Lower leg skin (tissue), 3 donors: Measurements from ENCODE around the gene OR10A6.

Source experiments
- POLR2A ChIP-seq, 2 donors: fragments of 450-650 bp; IDR thresholded peaks; one replicate each; pipeline ENCODE4 v1.6.1; 2016 to 2017; ENCODE audit warnings: antibody characterized with exemption in 2 of 2, mild to moderate bottlenecking in 1 of 2, moderate library complexity in 1 of 2
- TF ChIP-seq, protein P1 (sequence below), 3 donors: fragments of 450-650 bp; IDR thresholded peaks; one replicate each; pipeline ENCODE4 v1.5.1; 2016; ENCODE audit warnings: antibody characterized with exemption in 3 of 3, mild to moderate bottlenecking in 3 of 3, moderate library complexity in 2 of 3

- TF ChIP-seq, protein P1, sequence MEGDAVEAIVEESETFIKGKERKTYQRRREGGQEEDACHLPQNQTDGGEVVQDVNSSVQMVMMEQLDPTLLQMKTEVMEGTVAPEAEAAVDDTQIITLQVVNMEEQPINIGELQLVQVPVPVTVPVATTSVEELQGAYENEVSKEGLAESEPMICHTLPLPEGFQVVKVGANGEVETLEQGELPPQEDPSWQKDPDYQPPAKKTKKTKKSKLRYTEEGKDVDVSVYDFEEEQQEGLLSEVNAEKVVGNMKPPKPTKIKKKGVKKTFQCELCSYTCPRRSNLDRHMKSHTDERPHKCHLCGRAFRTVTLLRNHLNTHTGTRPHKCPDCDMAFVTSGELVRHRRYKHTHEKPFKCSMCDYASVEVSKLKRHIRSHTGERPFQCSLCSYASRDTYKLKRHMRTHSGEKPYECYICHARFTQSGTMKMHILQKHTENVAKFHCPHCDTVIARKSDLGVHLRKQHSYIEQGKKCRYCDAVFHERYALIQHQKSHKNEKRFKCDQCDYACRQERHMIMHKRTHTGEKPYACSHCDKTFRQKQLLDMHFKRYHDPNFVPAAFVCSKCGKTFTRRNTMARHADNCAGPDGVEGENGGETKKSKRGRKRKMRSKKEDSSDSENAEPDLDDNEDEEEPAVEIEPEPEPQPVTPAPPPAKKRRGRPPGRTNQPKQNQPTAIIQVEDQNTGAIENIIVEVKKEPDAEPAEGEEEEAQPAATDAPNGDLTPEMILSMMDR (IDR thresholded peaks at IDR 0.05): no peak
- no peak for TF ChIP-seq POLR2A (IDR thresholded peaks at IDR 0.05)
These were observed 33.2 kb upstream of the OR10A6 start for GRCh38 chr11:7964261-7964660.
